HUDEP-2 (cell line): ENCODE results near the gene NCOA6.

Experiments
- DNase-seq, 76 experiments: peaks; one replicate each; lab custom pipeline; 2025; ENCODE audit not compliant: unreplicated experiment in 76 of 76; lab: John Stamatoyannopoulos, UW

Gene NCOA6

DNA sequence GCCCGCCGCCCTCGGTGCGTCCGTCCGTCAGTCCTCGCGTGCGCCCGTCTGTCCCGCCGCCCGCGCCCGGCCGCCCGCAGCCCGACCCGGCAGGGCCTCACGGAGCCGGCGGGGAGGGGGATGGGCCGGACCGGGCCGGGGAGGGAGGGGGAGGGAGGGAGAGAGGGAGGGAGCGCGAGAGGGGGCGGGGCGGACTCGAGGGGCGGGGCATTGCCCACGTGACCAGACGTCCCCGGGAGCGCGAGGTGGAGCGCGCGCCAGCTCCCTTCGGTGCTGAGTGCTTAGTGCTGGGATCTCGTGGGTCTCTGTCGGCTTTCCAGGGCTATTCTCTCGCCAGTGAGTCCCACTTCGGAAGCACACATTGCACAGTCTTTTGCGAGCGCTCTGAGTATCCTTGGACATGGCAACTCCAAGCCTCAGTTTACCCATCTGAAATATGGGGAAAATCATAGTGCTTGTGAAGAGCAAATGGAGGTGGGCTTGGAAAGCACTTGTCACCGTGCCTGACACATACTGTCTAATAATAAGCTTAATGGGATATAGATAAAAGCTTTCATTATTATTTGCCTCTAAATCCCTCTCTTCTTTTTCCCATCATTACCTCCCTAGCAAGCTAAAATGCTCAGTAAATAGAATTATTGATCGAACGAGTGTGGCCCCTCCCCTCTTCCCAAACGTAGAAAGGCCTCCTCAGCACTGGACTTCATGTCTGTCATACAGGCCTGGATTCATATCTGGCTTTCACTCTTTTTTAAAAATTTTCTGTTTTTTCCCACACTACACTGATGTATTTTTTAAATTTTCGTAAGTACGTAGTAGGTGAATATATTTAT, at the start of gene NCOA6:
Gene NCOA6, minus strand, starts transcription at position 122 of the 833 bp plus-strand sequence. CDS start 43,296 bp downstream, outside the sequence.
- peak in 73 of 76 experiments; percentile 4 to 89 (median 77) for DNase-seq

DNA sequence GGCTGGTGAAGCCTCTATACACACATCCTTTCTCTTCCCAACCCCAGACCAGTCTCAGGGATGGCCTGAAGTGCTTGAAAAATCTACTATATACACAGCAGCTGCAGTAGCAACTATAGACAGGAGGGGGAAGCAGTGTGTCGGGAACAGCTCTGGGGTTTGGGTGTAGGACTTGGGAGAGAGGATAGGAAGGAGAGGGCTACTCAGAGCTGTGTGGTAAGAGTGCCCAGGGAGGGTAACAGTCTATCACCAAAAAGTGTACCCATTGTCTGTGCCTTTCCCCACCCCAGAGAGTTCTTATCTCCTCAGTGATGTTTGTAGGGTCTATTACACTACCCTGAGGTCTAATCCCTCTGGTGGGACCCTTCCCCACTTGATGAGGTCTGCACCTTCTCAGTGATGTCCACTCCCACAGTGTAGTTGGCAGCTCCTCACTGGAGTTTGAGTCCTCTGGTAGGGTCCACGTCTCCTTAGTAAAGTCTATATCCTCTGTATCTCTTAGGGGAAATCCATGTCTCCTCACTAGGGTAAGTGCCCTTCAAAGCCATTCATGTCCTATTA, 48.7 kb upstream of the NCOA6 start:
- peak in 67 of 76 experiments; percentile 11 to 84 (median 58) for DNase-seq

- no peak for DNase-seq
Measured at GRCh38 chr20:34873583-34874093, 48.2 kb upstream of the NCOA6 start.

GRCh38 chr20:34872622-34873224, 47.3 kb upstream of the NCOA6 start, which contains the start of gene GGT7:
TSS of gene GGT7 (minus strand) at chr20:34872856. CDS start at chr20:34872815, 41 bp downstream.
- peak in 70 of 76 experiments; percentile 9 to 81 (median 60) for DNase-seq

GRCh38 chr20:34871966-34872621, 46.6 kb upstream of the NCOA6 start:
- DNase-seq: no peak

DNA sequence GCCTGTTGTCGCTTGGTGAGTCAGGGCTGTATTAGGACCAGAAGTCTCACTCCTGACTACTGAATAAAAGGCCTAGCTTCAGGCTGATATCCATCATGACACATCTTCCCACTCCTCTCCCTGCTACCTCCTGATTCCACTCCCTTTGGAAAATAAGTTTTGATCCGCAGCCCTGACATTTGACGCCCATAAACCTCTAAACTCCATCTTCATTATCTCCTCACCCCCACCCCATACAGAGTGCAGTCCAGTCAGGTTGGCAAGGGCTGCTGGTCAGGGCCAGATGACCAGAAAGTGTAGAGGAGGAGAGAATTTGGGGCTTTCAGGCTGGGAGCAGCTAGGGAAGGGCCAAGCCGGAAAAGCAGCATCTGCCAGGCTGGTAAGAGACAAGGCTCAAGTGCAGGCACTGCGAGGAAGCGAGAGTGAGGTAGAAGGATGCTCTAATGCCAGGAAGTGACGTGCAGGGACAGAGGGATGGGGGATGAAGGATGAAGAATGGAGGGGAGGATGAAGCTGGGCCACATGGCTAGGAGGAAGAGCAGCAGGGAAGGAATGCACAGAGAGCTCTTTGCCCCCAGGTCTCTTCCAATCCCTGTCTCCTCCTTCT, 46.0 kb upstream of the NCOA6 start:
- DNase-seq: no peak

DNA sequence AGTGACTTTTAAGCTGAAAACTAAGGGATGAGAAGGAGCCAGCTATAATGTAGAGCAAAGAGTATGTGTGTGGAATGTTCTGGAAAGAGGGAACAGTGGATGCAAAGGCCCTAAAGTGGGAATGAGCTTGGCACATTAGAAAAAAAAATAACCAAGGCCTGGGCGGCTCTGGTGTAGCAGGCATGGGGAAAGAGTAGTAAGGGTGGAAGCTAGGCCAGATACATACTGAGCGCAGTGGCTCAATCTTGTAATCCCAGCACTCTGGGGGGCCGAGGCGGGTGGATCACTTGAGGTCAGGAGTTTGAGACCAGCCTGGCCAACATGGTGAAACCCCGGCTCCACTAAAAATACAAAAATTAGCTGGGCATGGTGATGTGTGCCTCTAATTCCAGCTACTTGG, 38.8 kb upstream of the NCOA6 start:
- DNase-seq: no peak

DNA sequence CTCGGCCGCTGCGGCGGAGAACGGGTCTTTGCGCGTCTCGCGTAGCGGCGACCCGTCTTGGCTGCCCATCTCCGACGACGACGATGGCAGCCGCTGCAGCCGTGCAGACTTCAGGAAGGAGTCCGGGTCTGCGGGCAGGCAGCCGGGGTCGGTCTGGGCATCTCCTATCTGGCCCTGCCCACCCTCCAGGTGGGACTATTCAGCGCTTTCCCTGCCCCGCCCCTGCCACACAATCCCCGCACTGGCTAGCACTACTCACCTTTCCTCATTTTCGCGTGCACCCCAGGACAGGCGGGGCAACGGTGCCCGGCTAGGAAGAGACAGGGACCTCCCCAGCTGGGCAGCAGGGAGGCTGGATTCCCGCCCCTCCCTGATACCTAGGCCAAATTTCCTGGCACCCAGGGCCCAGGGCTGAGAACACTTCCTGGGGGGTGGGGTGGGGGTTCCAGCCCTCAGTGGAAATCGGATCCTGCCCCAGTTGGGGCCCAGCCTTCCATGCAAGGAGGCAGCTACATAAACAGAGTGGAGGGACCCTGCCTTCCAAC, 38.0 kb upstream of the NCOA6 start:
- DNase-seq: no peak

- DNase-seq: no peak
Measured at GRCh38 chr20:34862724-34863123, 37.3 kb upstream of the NCOA6 start.

- DNase-seq: no peak
Measured at GRCh38 chr20:34861386-34862084, 36.1 kb upstream of the NCOA6 start.

GRCh38 chr20:34859826-34860545, 34.5 kb upstream of the NCOA6 start:
- DNase-seq: no peak

DNA sequence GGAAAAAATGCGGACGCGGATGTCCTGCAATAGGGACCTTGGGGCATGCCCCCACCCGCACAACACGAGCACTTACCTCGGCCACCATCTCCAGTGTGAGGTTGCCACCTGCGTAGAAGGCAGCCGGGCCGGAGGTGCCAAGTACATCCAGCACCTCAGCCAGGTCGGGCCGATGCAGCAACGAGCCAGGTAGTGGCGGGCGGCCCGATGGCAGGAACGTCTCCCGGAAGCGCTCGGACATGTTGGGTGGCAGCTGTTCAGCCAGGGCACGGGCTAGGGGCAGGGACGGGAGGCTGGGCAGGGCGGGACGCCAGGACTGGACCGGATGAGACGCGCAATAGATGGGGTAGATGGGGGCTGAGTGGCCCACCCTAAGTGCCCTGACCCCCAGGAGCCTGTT, 33.9 kb upstream of the NCOA6 start:
- no peak for DNase-seq

GRCh38 chr20:34852298-34852697, 26.8 kb upstream of the NCOA6 start:
- no peak for DNase-seq

- DNase-seq: no peak
Measured at GRCh38 chr20:34850969-34851368, 25.5 kb upstream of the NCOA6 start.

DNA sequence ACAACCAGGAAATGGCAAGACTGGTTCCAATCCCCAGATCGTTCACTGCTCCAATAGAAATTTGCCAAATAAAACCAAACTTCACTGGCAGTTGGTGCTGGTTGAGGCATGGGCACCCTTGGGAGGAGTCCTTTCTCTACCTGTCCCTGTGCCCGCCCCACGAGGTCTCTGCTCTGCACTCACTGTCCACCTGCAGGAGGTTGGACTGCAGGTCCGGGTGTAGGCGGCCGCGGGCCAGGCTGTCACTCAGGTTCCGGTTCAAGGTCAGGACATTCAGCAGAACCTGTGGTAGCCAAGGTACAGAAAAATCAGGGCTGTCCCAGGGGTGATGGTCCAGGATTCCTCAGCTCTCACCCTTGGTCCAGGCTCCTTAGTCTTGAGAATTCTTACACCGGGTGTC, 24.3 kb upstream of the NCOA6 start:
- no peak for DNase-seq

GRCh38 chr20:34848597-34848996, 23.1 kb upstream of the NCOA6 start:
- DNase-seq: no peak

- DNase-seq: no peak
Measured at GRCh38 chr20:34843421-34843820, 18.0 kb upstream of the NCOA6 start.

- no peak for DNase-seq
Measured at GRCh38 chr20:34842143-34842542, 16.7 kb upstream of the NCOA6 start.

- DNase-seq: peak in 19 of 76 experiments; percentile 3 to 47 (median 19)
Measured at GRCh38 chr20:34834459-34834893, 9.0 kb upstream of the NCOA6 start.
